GM13977 (cell line): ENCODE measurements around the gene TMEM175.

Experiments used
- DNase-seq: peaks from one replicate; pipeline ENCODE4 v3.0.0; 2012; ENCODE audit warnings: low spot score
- in situ Hi-C: fragments of 300-500 bp; cut with MboI; formaldehyde crosslinking; loops from one replicate; pipeline ENCODE4 v1.12.0; 2022; ENCODE audit warnings: low sequenced_read_pairs, low pct_unique_long_range_greater_than_20kb, mixed read lengths, inconsistent platforms; ENCODE audit not compliant: unreplicated experiment
- TF ChIP-seq, protein P1 (sequence below): IDR thresholded peaks from 2 replicates; pipeline ENCODE4 v1.5.1; 2012; ENCODE audit warnings: mild to moderate bottlenecking, control low read depth; ENCODE audit not compliant: insufficient read depth; ENCODE audit errors: extremely low read depth, missing control alignments

TMEM175 gene

GRCh38 chr4:898869-899555, 33.2 kb upstream of the TMEM175 start:
- in situ Hi-C loops, result no loop called here
- no peak for DNase-seq
- TF ChIP-seq, protein P1, sequence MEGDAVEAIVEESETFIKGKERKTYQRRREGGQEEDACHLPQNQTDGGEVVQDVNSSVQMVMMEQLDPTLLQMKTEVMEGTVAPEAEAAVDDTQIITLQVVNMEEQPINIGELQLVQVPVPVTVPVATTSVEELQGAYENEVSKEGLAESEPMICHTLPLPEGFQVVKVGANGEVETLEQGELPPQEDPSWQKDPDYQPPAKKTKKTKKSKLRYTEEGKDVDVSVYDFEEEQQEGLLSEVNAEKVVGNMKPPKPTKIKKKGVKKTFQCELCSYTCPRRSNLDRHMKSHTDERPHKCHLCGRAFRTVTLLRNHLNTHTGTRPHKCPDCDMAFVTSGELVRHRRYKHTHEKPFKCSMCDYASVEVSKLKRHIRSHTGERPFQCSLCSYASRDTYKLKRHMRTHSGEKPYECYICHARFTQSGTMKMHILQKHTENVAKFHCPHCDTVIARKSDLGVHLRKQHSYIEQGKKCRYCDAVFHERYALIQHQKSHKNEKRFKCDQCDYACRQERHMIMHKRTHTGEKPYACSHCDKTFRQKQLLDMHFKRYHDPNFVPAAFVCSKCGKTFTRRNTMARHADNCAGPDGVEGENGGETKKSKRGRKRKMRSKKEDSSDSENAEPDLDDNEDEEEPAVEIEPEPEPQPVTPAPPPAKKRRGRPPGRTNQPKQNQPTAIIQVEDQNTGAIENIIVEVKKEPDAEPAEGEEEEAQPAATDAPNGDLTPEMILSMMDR, result no peak

DNA sequence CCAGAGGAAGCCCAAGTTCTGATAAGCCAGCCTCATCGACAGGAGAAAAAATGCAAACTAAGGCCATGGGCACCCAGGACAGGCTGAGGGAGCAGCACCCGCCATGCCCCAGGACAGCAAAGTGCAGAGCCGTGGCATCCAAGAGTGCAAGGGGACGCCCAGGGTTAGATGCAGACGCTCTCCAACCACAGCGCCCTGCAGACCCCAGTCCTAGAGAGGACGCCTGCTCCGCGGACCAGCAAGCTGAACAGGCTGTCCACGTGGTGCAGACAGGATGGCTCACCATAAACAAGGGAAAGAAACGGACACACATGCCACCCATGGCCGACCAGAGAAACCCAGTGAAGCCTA, 32.7 kb upstream of the TMEM175 start:
- DNase-seq, result no peak
- in situ Hi-C loops, result no loop called here

DNA sequence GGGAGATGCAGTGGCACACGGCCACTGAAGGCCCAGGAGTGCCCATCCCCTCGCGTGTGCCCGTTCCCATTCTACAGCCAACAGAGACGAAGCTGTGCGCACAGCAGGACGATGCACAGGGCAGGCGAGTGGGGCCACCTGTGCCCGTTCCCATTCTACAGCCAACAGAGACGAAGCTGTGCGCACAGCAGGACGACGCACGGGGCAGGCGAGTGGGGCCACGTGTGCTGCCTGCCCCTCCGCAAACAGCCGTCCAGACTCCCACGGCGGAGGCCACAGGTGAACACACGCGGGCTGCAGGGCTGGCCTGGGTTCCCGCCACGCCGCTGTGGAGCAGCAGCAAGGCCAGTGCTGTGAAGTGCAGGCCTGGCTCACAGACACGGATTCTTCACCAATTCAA, 32.2 kb upstream of the TMEM175 start:
- no peak for DNase-seq
- TF ChIP-seq, protein P1, result no peak
- in situ Hi-C loops, result no loop called here

More for the DNA sequence above, 32.7 kb upstream of the TMEM175 start:
- TF ChIP-seq, protein P1, result no peak

DNA sequence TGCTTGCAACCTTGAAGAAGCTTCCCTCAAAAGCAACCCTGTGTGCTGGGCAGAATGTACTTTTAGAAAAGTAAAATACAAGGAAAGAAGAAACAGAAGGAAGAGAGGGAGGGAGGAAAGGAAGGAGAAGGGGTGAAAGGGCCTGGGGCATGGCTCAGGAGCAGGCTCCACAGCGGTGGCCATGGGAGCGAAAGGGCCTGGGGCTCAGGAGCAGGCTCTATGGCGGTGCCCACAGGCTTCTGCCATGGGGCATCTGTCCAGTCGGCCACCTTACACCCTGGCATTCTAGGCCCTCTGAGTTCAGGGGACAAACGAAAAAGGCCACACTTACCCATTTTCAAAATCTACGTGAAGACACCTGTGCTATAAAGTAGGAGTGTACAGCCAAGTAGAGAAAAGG, 31.5 kb upstream of the TMEM175 start:
- no peak for DNase-seq
- in situ Hi-C loops, result no loop called here
- TF ChIP-seq, protein P1, result no peak

DNA sequence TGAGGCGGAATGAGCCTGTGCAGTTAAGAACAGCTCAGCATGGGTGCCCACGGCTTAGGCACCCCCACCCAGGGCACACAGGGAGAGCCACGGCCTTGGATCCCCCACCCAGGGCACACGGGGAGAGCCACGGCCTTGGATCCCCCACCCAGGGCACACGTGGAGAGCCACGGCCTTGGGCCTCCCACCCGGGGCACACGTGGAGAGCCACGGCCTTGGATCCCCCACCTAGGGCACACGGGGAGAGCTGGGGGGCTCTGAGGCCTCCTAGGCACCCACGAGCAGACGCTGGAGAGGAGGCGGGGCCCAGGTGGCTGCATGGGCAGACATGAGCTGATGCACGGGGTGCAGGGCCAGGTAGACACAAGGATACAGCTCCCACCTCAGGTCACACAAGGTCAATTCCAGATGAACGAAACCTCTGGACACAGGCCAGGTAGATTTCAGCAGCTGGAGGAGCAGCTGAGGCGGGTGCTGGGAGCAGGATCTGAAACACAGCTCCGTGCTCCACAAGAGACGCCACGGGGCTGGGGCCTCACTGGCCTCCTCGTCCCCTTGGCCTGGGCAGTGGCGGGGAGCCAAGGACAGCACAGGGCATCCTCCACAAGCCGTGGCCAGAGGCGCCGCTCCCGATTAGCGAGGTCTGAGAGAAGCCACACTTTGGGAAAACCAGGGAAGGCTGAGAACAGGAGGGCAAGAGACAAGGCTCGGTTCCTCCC, 30.9 kb upstream of the TMEM175 start:
- DNase-seq, result no peak
- TF ChIP-seq, protein P1, result no peak
- in situ Hi-C loops, result no loop called here

DNA sequence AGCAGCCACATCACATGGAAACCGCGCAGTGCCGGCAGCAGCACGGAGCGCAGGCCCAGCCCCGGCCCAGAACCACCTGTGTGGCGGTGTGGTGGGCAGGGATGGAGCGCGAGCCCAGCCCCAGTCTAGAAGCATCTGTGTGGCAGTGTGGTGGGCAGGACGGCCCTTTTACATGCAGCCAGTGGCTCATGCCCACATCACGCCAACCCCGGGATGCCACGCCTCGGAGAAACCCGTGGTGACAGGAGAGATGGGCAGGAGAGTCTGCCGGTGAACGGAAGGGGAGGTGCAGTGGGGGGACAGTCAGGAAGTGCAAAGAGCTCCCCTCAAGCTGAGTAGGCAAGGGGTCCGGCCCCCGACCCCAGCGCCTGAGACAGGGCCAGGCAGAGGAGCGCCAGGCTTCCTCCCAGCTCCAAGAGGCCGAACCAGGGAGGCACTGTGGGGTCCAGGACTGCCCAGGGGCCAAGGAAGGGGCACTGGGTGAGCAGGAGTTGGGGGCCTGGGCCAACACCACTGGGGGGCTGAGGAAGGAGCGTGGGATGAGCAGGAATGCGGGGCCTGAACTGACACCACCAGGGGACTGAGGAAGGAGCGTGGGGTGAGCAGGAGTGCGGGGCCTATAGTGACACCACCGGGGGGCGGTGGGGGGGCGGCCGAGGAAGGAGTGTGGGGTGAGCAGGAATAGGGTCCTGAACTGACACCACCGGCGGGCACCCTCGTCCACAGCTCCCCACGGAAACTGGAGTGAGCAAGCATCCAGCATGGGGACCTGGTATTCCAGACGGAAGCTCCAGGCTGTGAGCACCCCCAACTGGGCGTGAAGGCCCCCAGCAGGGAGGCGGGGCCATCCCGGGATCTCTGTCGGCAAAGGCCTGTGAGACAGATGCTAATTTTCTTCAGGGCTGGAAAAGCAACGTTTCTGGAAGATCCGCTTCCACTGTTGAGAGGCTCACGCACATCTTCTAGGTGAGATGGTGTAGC, 28.9 kb upstream of the TMEM175 start:
- DNase-seq, result no peak
- TF ChIP-seq, protein P1, result no peak
- in situ Hi-C loops, result no loop called here
